LNCAP (cell line): ENCODE results near the gene COL6A2.

Experiments
- TF ChIP-seq, protein P1 (sequence below): fragments of 450-650 bp; IDR thresholded peaks from 2 replicates; pipeline ENCODE4 v1.5.1; 2017; ENCODE audit warnings: mild to moderate bottlenecking

COL6A2 gene

DNA sequence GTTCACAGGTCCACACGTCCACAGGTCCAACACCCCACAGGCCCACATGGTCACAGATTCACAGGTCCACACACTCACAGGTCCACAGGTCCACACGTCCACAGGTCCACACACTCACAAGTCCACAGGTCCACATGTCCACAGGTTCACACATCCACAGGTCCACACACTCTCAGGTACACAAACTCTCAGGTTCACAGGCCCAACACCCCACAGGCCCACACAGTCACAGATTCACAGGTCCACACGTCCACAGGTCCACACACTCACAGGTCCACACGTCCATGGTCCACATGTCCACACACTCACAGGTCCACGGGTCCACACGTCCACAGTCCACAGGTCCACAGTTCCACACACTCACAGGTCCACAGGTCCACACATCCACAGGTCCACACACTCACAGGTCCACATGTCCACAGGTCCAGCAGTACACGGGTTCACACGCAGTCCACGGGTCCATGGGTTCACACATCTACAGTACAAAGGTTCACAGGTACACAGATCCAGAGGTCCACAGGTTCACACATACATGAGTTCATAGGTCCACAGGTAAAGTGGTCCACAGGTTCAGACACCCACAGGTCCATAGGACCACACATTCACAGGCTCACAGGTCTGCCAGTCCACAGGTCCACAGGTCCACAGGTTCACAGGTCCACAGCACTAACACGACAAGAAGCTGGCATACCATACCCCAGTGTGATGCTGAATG is 39.3 kb upstream of the COL6A2 start:
- TF ChIP-seq, protein P1, sequence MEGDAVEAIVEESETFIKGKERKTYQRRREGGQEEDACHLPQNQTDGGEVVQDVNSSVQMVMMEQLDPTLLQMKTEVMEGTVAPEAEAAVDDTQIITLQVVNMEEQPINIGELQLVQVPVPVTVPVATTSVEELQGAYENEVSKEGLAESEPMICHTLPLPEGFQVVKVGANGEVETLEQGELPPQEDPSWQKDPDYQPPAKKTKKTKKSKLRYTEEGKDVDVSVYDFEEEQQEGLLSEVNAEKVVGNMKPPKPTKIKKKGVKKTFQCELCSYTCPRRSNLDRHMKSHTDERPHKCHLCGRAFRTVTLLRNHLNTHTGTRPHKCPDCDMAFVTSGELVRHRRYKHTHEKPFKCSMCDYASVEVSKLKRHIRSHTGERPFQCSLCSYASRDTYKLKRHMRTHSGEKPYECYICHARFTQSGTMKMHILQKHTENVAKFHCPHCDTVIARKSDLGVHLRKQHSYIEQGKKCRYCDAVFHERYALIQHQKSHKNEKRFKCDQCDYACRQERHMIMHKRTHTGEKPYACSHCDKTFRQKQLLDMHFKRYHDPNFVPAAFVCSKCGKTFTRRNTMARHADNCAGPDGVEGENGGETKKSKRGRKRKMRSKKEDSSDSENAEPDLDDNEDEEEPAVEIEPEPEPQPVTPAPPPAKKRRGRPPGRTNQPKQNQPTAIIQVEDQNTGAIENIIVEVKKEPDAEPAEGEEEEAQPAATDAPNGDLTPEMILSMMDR, result no peak

DNA sequence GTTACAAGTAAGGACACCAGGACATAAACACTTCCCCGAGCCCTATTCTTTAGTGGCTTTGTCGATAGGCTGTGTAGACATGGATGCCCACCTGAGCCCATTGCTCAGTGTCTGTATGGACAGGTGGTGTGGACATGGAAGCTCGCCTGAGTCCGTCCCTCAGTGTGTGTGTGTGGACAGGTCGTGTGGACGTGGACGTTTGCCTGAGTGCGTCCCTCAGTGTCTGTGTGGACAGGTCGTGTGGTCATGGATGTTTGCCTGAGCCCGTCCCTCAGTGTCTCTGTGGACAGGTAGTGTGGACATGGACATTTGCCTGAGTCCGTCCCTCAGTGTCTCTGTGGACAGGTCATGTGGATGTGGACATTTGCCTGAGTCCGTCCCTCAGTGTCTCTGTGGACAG is 38.7 kb upstream of the COL6A2 start:
- TF ChIP-seq, protein P1, result no peak

DNA sequence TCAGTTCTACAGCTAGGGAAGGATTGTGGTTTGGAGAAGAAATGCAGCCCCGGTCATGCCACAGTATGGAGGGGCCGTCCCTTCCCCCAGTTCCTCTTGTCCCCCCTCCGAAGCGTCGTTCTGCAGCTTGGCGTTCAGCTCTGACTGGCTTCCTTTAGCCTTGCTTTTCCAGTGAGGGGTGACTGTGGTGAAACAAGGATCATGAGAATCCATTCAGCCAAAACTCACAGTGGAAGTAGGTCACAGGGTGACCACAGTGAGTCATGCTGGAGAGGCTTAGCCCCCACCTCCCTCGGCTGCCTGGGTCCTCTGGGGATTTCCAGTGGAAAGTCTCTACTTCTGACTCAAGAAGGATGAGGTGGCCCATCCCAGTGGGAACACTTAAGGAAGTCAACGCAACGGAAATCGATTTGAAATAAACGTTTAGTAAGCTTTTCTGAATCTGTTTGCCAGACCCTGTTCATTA is 37.3 kb upstream of the COL6A2 start:
- TF ChIP-seq, protein P1, result no peak

DNA sequence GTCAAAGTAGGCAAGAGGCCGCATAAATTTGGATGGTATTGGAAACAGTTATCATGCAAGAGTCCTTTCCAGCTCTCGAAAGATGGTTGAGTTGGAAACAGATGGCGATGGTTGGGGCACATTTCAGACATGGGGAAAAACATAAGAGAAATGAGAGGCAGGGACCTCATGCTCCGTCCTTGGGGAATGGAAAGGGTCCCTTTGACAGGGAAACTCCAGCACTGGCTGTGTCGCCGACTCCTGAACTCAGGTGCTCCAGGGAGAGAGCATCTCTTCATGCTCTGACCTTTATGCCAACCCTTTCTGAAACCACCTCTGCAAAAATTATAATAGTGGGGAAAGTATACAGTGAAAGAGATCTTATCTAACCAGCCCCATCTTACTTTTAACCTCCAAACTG is 36.8 kb upstream of the COL6A2 start:
- TF ChIP-seq, protein P1, result no peak

DNA sequence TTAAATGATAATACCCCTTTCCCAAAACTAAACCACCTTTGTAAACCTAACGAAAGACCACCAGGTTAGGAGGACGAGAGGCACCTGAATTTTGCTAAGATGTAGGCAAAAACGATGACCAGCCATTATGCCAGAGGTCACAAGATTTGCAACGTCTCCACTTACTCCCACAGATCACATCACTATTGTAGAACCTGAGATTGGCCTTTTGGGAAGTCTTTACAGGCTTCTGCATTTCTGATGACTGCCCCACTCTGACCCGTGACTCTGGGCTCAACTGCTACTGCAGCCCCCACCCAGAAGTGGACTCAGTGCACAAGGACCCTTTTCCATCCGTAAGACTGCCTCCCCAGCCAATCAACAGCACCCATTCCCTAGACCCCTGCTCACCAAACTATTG is 36.4 kb upstream of the COL6A2 start:
- TF ChIP-seq, protein P1, result no peak

DNA sequence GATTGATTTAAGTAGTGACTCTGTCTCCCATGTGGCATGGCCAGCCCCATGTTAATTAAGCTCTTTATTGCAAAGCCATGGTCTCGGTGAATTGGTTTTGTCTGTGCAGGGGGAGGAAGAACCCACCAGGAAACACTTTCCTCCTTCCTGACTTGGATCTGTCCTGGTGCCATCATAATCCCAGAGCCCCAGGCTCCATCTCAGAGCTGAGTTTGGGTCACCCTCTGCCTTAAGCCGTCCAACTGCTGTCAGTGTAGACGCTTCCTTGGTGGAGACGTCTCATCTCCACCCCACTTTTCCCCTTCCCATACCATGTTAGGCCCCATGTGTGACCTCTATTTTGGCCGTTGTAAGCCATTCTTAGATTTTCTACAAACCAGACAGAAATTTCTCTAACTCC is 36.0 kb upstream of the COL6A2 start:
- TF ChIP-seq, protein P1, result no peak

DNA sequence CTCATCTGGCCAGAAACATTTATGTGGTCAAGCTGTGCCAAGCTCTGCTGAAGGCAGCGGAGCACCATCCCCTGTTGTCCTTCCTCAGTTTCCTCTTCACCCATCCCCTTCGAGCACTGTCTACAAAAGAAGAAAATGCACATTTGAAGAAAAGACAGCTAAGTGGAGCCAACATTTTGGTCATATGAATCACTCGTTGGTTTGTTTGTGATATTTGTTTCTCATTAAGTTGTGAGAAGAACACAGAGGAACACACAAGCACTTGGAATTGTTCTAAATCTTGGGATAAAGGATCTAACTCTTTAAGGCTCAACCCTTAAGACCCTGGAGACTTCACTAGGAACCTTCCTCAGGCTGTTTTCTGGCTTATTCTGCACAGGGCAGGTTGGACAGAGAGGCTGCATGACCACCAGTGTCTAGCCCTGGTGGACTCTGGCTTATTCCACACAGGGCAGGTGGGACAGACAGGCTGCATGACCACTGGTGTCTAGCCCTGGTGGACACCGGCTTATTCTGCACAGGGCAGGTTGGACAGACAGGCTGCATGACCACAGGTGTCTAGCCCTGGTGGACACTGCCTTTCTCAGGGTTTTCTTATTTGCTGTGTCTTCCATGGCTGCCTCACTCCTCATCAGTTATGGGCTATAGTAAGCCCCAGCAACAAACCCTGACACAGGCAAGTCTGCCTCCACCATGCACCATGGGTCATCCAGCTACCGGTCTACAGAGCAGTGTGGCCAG is 35.3 kb upstream of the COL6A2 start:
- TF ChIP-seq, protein P1, result no peak
